NCI-H1436 (cell line): ENCODE measurements around the gene DACT2.
"Not testable (repeated sequence)": the region's sequence is repeated elsewhere in the genome, so short reads cannot be mapped to it uniquely, and the experiment has no call there.

Experiments used
- DNase-seq: peaks from one replicate; lab custom pipeline; 2025; lab: John Stamatoyannopoulos, UW

Gene DACT2

DNA sequence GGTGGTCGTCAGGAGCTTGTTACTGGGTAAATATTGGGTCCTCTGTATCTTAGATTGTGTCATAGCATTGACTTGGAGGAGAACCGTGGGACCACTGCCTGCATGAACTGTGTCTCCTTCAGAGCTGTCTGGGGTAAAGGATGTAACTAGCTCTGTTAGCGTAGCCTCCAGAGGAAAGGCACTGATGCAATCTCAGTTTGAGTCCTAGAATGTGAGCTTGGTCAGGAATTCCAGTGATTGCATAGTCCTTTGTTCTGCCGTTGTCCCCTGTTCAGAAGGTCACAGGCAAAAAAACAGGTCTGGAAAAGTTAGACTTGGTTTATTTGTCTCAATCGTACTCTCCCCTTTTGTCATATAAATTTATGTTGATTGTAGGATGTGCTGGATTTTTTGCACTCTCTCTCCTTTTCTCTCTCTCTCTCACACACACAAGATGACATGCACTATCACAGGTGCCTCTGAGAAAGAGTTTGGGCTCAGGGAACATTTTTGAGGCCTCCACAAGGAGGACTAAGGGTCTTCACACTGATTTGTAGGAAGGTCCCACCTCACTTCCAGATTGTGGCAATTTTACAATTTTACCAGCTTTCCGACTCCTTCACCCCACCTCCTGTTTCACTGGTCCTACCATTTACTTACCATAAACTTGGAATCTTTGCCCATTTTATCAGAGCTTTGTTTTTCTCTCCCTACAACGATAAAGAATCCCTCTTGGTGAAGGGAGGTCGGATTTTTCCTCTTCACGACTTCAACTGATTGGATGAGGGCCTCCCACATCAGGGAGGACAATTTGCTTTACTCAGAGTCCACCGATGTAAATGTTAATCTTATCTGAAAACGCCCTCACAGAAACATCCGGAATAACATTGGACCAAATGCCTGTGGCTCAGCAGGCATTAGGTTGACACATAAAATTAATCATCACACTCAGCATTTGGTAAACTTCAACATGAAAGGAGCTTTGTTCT is 7.0 kb upstream of the DACT2 start:
- no peak for DNase-seq

DNA sequence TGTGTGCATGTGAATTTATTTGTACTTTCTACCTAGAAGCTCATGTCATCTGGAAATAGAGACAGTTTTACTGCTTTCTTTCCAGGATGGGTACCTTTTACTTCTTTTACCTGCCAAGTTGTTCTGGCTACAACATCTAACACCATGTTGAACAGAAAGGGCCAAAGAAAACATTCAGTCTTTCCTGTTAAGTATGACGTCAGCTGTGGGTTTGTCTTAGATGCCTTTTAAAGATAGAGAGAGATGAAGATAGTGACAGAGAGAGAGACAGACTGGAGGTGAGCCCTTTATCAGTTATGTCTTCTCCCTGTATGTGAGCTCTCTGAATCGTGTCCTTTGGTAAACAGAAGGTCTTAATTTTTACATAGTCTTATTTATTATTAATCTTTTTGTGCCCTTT is 3.4 kb upstream of the DACT2 start:
- no peak for DNase-seq

DNA sequence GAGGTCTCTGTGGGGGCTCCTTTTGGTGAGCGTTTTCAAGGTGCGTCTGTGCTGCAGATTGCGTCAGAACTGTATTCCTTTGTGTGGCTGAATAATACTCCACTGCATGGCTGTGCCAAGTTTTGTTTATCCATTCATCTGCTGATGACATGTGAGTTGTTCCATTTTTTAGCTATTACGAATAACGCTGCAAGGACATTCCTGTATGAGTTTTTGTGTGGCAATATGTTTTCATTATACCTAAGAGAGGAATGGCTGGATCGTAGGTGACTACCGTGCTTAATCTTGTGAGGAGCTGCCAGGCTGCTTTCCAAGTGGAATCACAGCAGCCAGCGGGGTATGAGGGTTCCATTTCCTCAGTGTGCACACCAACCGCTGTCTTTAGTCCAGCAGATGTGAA is 1.1 kb upstream of the DACT2 start:
- DNase-seq: no peak

DNA sequence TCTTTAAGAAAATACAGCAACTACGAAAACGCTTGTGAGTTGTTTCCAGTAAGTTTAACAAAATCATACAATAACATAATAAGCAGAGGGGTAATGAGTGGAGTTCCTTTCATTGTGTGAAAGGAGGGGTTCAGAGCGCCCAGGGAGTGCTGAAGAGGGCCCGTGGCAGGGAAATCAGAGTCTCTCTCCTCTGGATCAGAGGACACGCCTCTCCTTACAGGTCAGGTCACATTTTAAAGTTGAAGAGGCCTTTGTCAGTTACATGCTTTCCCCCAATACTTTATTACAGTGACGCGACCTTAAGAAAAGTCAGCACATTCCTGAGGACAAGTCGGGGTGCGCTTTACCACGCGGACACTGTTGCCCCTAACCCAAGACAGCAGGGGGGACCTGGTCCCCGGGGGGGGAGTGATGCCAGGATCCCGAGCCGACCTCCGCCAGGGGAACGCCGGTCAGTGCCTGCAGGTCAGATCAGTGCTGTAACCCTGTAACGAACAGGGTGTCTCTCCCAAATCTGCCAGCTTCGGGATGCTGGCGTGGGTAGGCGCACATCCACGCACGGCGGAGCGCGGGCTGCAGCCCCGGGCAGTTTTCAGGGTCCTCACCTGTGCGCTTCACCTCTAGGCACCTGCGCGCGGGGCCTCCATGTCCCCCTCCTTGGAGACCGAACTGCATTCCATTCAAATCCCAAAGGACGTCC is 848 bp downstream of the DACT2 start:
- DNase-seq: no peak

DNA sequence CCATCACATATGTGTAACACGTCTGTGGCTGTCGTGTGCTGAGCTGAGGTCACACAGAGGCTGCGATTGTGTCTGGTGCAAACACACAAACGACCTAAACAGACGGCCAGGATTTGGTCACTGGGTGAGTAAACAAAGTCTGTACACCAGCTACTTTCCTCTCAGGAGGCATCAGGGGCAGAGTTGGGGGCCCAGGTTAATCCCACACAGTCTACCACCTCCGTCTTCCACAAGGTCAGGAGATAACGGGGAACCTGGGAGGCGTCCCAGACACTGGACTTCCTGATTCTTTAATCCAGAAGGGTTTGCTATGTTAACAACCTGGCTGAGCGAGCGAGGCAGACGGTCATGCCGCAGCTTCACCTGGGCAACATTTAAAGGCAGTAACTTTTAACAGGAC is 1.5 kb downstream of the DACT2 start:
- DNase-seq: no peak

DNA sequence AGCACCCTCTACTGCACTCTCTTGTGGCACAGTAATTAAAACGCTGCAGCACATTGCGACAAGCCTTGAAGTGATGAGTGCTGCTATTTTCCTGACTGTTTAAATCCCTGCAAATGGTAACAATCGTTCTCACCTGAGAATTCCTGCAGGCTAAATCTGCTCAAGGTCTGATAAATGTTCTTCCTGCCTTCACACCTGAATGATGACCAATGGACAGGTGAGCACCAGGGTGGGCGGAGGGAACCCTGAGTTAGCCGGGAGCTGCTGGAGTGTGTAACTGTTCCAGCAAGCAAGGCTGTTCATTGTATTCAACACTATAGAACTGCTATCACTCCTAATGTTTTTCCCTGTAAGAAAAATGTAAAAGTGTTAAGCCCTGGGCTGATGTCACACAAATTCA is 4.0 kb downstream of the DACT2 start:
- DNase-seq: no peak

DNA sequence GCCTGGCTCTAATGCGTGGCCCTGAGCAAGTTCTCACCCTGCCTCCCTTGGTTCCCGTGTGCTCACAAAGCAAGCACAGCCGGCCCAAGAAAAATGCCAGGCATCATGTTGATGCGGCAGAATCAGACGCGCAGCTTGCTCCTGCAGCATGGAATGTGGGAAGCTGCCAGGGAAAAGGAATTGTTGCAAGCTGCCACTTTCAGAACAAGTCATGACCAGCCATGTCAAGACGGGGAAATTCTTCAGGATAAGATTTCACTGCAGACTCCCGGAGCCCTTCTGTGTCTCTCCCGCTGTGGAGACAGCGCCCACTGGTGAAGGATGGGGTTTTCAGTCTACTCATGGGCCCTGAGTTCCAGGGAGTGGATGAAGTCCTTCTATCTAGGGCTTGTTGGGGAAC is 4.6 kb downstream of the DACT2 start:
- no peak for DNase-seq

DNA sequence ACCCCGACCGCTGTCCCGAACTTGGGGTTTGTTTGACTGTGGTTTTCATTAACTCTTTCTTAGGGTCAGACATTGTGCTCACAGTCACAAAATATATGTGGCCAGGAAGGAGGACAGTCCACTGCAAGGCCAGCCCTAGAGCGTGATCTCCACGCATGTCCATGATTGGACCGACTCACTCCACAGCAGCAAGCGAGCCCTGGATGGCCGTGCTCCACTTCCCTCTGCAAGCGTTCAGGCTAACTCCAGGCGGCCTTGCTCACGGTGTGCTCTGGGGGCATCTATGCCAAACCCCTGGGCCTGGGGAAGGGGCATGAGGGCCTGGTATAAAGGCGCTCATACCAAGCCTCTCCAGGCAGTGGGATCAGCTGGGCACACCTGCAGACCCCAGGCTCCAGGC is 5.6 kb downstream of the DACT2 start:
- DNase-seq: no peak

DNA sequence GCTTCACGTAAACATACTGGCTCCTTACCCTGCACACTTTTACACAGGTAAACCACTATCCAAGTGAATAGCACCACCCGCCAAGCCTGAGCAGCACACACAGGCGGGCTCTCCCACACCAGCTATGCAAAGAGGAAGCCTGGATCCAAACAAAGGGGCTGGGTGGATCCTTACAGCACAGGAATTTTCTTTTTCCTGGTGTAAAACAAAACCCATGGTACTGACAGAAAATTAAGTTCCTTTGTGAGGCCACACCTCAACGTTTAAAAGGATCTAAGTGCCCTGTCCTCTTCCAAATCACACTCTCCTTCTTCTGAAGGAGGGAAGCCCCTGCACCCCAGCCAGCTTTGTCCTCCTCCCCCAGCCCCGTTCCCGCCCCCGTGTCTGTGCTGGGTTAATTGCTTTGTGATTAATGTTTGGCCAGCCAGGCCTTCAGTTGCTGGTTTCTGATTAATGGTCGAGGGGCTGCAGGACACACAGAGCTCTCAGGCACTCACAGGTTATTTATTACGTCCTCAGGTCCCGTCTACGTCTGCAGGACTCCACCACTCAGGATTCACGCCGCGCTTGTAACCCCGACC is 6.1 kb downstream of the DACT2 start:
- no peak for DNase-seq

DNA sequence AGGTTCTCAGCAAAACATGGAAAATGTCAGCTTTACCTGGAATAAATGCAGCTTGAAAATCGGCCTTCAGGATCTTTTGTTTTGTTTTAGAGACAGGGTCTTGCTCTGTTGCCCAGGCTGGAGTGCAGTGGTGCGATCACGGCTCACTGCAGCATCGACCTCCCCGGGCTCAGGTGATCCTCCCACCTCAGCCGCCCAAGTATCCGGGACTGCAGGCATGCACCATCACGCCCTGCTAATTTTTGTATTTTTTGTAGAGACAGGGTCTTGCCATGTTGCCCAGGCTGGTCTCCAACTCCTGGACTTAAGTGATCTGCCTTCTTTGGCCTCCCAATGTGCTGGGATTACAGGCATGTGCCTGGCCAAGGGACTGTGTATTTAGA is 7.5 kb downstream of the DACT2 start:
- DNase-seq: not testable (repeated sequence)

DNA sequence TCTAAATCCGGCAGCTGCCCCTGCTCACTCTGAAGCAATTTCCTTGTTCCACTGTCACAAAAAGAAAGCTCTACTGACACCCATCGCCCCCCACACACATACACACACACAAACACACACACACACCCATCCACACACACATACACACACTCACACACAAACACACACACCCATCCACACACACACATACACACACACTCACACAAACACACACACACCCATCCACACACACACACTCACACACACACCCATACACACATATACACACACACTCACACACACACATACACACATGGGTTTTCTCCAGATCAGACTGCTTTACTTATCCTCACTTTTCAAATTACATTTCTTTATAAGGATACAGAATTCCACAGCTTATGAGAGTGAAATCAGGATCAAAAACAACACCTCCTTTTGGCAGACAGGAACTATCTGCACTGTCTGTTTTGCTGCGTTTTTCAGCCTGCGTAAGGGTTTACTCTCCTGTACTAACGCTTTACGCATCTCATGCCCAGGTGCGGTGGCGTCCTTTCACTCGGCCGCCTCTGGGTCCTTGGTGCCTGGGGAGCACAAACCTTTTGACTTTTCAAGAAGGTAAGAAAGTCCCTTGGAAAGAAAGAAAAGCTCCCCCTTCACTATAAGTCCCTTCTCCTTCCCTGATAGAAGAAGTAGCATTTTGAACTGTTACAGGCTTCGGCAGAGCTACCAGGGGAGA is 8.0 kb downstream of the DACT2 start:
- no peak for DNase-seq

DNA sequence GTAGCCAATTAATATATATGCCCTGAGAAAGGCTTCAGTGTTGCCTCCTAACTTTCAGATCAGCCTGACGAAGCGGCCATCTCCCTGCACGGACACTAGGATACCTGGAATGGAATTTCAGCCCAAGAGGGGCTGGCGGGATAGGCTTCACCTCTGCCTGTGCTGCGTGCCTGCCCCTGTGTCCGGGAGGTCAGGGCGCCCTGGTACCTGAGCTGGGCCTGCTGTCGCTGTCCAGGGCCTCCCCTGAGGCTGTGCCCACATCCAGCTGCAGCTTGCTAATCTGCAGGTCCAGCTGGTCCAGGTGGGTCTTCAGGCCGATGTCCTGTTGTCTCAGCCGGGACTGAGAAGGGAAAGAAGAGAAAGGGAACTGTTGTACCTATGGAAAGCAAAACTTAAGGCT is 8.6 kb downstream of the DACT2 start:
- no peak for DNase-seq

DNA sequence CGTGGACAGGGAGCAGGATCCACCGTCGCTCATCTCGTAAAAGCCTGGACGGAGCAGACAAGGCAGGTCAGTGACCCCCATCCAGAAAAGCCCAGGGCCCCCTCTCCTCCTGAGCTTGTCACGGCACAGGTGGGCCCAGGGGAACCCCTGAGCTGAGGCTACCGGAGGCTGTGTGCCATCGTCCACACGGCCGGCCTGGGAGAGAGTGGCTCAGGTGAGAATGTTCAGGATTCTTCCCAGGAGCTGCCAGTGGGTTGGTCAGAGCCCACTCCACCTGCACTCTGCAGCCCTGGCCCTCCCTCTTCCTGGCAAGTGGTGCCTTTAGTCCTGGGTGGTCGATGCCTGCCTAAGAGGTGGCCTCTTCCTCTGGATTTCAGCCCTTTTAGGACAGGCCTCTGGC is 9.2 kb downstream of the DACT2 start:
- no peak for DNase-seq

DNA sequence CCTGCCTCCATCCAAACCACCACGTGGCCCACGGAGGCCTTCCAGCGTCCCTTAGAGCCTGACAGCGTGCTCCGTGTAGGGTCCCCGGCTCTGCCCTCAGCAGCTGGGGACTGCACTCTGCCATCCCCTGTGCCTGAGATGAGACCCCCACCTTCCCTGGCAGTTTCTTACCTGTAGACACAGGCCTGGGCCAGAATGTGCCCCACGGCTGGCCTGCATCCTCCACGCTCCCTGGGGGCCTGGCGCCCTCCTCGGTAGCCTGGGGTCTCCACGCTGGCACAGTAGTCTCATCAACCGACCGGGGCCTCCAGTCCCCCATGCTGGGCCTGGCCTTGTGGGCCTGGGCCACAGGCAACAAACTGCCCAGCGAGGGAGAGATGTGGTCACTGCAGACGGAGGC is 9.6 kb downstream of the DACT2 start:
- DNase-seq: no peak

DNA sequence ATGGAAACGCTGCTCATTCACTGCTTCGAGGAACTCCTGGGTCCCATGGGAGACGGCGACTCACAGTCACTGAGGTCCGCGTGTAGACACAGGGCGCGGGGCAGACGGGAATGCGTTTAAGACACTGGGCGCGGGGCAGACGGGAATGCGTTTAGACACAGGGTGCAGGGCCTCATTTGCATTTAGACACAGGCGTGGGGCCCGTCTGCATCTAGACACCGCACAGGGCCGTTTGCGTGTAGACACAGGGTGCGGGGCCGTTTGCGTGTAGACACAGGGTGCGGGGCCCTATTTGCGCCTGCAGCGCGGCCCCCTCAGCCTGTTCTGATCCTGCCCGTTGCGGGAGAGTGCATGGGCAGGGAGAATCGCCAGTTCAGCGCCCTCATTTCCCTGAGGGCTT is 10.4 kb downstream of the DACT2 start:
- DNase-seq: no peak

DNA sequence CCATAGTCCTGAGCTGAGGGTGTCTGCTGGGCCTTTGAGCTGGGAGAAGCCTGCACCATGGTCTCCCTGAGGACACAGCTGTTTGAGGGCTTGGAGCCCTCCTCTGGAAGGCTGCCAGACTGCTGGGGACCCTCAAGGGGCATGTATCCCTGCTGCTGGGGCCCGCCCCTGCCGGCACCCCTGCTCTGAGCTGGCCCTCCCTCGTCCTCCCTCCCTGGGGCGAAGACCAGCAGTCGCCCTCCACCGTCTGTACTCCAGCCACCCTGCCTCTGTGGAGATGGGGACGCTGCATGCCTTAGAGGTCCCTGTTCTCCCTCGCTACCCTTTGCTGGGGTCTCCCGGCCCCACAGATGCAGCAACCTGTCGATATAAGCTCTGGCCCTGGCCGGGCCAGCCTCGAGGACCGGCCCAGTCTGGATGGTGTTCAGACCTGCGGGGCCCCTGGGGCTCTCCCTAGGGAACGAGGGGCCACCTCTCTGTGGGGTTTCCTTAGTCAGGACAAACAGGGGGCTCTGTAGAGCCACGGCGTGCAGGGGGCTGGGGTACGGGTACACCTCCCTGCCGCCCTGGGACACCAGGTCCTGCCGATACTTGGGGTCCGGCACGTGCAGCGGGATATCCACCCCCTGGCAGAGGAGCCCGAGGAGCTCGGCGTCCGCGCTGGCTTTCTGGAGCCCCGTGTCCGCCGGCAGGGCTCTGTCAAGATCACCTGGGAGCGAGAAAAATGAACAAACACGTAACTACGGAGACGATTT is 11.0 kb downstream of the DACT2 start:
- no peak for DNase-seq

DNA sequence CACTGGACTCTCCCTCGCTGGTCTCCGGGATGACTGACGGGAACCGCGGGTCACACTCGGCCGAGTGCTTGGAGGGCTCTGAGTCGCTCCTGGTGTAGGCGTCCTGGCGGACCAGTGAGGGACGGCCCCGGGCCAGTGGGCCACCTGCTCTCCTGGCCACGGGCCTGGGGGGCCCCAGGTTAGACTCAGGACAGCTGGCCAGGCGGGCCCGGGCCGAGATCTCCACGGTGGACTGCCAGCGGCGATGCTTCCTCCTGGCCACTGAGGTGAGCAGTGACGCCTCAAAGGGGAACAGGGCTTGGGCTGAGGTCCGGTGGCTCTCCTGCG is 11.9 kb downstream of the DACT2 start:
- DNase-seq: no peak

DNA sequence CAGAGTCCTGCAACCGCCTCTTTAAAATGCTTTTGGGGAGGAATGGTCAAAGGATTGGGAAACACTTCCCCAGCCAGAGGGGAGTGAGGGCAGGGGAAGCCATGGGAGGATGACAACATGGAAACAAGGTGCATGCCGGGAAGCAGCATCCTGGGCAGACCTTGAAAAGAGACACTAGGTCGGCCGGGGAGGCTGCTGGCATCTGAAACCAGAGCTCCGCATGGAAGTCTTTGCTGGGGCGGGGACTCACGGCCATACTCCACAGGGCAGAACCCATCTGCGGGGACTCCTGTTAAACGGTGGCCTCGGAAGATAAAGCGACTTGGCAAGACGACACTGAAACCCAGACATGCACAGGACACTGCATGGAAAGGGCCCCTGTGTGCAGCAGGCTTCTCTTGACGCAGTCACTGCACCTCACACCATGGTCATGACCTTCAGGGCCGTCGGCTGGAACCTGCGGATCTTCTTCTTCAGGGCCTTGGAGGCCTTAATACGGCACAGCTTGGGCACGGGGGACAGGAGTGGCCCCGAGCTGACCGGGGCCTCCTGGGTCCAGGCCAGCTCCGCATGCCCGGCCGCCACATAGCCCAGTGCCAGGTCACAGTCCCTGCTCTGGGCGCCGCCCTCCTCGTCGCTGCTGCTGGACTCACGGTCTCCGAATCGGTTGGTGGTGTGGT is 12.4 kb downstream of the DACT2 start:
- DNase-seq: no peak

DNA sequence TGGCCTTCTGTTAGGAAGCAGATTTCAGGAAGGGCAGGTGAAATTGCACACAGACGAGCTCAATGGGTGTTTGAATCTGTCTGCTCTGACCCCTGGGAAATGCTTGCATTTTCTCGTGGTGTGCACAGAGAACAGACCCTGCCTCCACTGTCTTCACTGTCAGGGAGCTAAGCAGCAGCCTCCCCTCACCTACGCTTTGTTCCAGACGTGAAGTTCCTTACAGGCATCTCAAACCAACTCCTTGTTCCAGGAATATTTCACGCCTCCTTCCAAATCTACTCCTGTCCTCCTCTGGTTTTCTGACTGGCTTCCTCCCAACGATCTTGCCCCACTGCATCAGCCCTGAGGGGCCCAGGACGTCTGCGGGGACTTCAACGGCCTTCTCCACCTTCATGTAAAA is 13.7 kb downstream of the DACT2 start:
- no peak for DNase-seq

DNA sequence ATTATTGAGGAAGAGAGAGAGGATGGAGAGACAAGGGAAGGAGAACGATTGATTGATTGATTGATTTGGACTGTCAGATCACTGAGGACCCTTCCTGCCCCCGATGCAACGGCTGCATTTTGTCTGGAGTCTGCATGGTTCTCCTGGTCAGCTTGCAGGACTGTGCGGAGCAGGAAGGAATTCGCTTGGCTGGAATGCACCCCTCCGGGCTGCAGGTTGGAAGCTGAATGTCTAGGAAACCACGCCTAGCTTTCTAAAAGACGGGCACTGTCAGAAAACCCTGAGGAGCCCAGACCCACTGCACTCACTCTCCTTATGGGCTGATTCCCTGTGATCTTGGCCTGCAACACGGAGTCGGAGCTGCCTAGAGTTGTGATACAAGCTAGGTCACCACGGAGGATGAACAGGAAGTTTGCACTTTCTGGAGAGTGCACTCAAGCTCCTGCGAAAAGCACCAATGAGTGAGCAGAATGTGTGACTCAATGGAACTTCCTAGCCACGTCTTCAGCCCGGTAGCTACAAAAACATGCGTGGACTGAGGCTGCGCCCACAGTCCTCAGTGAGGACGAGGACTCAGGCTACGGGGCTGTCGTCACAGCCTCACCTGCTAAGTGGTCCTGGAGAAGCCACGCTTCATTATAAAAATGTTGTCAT is 14.4 kb downstream of the DACT2 start:
- no peak for DNase-seq

DNA sequence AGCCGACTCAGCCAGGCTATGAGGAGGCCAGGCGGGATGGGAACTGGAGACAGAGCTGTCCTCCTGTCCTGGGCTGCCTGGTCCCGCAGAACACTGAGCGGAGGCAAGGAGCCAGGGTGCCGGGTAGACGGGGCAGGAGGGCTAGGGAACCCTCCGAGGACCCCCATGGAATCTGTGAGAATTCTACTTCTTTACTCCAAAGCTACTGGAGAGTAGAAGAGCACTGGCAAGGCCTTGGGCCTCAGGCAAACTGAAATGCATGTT is 14.9 kb downstream of the DACT2 start:
- no peak for DNase-seq
